Activated CD4-positive, alpha-beta T cell treated with anti-CD3 and anti-CD28 coated beads for 24 hours (primary cell): Measurements from ENCODE around the gene KRTAP12-2.
"Not testable (repeated sequence)": the region's sequence is repeated elsewhere in the genome, so short reads cannot be mapped to it uniquely, and the experiment has no call there.

Experiments used
- DNase-seq, 2 donors: peaks; one replicate each; pipeline ENCODE4 v3.0.0-alpha.2; 2020; ENCODE audit warnings: low read depth in 2 of 2

Gene KRTAP12-2

DNA sequence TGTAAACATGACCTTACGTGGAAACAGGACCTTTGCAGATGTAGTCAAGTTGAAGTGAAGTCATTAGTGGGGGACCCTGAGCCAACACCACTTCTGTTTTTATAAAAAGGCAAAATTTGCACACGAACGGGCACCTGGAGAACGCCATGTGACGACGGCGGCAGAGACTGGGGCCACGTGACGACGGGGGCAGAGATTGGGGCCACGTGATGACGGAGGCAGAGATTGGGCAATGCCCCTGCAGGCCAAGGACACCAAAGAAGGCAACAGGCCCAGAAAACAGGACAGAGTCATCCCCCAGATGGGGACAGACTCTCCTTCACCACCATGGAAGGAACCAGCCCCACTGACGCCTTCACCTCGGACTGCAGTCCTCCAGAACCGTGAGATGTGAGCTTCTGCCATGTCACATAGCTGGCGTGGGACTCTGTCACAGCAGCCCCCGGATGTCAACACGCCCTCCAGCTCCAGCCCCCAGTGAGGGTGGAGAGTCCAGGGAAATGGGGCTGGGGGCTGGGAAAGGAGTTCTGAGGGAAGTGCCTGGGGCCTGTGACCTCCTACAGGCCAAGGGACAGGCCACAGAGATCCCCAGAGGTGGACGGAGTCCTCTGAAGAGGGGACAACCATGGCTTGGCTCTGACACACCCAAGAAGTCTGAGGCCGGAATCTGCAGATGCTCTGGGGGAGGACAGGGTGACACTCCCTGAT is 16.3 kb downstream of the KRTAP12-2 start:
- no peak for DNase-seq

DNA sequence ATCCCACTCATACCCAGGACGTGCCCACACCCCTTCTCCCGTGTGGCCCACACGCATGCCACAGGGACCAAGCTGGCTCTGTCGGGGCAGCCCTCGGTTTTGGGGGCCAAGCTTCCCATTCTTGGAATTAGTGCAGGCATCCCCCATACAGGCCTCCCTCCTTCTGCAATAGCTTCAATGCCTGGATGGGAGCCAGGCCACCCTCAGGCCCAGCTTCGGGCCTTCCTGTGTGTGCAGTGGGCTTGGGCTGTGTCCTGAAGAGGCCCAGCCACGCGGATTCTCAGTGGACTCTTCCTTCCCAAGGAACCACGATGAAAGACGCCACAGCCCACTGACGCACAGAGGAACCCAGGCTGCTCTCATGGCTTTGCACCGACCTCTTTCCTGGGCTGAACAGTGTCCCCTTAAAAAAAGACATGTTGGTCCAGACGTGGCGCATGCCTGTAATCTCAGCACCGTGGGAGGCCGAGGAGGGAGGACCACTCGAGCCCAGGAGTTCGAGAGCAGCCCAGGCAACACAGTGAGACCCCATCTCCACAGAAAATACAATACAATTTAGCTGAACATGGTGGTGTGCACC is 17.1 kb downstream of the KRTAP12-2 start:
- DNase-seq, result no peak

DNA sequence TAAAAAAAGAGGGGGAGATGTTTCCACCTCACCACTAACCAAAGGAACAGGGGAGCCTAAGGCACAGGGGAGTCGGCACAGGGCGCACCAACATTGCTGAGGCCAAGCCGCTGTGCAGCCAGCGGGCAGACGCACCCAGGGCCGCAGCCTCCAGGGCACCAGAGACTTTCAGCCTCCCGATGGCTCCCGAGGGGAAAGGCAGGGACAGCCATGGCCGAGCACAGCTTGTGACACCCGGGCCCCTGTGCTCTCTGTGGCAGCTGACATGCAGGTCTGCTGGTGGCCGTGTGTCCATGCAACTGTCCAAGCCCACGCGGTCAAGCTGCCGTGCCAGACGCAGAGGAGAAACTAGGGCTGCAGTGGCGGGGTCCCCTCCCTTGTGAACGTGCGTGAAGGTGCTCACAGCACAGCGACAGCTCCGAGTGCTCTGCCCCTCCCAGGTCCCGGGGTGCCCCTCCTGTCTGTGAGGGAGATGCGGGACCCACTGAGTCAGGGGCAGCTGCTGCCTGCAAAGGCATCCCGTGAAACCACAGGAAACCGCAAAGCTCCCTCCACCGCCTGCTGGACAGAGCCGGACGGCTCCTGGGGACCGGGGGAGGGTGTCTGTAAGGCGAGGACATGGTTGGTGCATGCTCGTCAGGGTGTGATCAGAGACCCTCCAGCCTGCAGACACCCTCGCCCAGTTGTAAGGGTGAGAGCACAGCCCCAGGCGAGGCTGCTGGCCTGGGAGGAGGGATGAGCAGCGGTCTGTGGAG is 18.0 kb downstream of the KRTAP12-2 start:
- no peak for DNase-seq

DNA sequence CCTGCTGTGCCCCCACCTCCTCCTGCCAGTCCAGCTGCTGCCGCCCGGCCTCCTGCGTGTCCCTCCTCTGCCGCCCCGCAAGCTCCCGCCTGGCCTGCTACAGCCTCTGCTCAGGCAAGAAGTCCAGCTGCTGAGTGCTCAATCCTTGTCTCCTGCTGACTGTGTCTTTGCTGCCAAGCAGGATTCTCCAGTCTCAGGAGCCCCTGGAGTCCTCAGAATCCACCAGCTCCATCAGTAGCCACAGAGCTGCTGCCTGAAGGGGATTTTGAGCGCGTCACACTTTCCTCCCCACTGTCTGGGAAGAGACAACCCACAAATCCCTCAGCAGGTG is 19.5 kb downstream of the KRTAP12-2 start:
- no peak for DNase-seq

DNA sequence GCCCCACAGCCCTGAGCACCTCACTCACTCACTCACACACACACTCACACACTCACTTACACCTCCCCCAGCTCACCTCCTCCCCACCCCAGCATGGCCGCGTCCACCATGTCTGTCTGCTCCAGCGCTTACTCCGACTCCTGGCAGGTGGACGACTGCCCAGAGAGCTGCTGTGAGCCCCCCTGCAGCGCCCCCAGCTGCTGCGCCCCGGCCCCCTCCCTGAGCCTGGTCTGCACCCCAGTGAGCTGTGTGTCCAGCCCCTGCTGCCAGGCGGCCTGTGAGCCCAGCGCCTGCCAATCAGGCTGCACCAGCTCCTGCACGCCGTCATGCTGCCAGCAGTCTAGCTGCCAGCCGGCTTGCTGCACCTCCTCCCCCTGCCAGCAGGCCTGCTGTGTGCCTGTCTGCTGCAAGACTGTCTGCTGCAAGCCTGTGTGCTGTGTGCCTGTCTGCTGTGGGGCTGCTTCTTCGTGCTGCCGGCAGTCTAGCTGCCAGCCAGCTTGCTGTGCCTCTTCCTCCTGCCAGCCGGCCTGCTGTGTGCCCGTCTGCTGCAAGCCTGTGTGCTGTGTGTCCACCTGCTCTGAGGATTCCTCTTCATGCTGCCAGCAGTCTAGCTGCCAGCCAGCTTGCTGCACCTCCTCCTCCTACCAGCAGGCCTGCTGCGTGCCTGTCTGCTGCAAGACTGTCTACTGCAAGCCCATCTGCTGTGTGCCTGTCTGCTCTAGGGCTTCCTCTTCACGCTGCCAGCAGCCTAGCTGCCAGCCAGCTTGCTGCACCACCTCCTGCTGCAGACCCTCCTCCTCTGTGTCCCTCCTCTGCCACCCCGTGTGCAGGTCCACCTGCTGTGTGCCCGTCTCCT is 20.1 kb downstream of the KRTAP12-2 start, which contains the start of gene KRTAP10-11:
Gene KRTAP10-11 (plus strand): TSS at position 49 of the 856 bp plus-strand sequence. CDS start 45 bp downstream, at position 94.
- not testable (repeated sequence) for DNase-seq

DNA sequence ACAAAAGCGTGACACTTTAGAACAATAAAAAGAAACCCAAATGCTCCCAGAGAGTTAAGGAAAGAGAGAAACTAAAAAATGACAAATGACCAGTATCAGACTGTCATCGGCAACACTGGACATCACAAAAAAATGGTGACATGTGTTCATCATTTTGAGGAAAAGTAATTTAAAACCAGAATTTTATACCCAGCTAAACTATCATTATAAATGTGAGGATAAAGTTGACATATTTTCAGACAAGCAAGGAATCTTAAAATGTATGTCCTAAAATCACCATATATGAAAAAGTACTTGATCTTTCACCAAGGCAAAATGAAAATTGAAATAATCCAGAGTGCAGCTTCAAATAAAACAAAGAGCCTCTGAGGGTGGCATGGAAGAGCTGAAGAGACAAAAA is 21.8 kb downstream of the KRTAP12-2 start:
- no peak for DNase-seq

DNA sequence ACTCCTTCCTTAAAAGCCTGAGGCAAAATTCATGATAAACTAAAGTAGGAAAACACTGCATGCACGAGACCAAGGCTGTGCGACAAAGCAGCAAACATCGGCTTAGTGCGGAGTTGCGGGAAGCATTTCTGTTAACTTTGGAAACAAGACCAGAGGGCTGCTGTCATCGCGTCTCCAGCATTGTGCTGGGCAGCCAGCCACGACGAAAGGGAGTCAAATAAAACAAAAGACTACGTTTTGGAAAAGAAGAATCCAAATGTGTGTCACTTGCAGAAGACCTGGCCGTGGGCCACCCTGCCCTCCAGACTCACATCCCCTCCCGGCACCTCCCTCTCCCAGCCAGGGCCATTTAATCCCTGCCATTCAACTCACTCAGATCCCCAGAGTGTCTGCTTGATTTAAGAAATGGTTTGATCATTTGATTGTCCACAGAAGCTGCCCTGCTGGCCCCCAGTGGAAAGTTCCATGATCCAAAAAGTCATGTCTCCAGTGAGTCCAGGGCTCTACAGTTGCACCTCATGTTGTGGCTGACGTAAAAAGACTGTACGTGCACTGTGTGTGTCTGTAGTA is 22.9 kb downstream of the KRTAP12-2 start:
- no peak for DNase-seq

DNA sequence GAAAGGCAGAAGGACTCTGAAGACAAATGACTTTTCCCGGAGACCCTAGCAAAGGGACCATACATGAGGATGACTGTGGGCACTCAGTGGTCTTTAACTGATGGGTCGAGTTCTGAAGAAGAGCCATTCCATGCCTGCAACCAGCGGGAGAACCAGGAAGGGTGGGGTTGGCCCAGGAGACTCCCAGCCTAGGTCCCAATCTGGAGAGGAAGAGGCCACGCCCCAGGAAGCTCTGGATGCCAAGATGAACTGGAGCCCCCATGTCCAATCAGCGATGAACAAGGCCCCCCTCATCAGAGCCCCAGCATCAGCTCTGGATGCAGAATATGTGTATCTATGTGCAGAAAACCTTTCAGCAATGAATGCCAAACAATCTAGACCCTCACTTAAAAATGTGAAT is 26.0 kb downstream of the KRTAP12-2 start:
- no peak for DNase-seq

DNA sequence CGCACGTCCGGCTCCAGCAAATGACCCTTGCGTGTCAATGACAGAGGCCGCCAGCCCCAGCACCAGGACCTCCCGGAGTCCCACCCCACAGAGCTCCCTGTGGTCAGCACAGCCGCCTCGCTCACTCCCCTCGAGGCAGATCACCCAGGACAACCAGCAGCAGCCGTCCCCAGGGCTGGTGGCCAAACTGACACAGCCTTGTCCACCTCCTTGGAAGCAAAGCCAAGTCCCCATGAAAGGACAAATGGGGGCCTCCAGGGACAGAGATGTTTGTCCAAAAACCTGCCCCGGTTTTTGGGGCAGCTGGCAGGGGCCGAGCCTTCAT is 27.4 kb downstream of the KRTAP12-2 start:
- DNase-seq, result no peak

DNA sequence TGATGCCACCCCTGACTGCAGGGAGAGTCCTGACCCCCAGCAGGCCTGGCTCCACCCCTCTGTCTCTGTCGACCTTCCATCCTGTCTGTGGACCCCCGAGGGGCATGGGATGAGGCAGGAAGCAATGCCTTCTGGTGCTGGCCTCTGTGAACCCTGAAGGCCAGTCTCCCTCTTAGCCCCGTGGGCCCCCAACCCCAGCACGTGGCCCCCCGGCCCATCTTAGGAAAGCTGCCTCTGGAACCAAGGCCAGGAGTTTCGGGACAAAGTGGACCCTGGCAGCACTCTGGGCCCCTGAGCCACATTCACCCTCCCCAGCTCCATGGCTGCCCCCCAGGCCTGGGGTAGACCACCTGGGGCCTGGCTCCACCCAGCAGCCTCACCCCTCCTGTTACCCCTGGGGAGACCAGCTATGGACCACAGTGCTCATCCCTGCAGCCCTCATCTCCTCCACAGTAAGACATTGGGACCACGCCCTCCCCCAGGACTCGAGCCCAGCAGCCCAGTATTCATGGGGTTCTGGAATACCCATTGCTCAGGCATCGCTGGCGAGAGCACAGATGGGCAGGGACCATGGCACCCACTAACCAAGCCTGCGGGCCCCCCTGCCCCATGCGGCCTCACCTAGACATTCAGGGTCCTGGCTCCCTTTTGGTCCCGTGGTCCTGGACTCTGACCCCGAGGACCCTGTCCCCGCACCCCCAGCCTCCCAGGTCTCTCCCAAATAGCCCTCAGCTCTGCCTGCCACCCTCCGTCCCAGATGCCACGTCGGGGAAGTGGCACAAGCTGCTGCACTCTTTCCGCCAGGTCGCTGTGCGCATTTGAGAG is 28.0 kb downstream of the KRTAP12-2 start:
- DNase-seq, result not testable (repeated sequence)

DNA sequence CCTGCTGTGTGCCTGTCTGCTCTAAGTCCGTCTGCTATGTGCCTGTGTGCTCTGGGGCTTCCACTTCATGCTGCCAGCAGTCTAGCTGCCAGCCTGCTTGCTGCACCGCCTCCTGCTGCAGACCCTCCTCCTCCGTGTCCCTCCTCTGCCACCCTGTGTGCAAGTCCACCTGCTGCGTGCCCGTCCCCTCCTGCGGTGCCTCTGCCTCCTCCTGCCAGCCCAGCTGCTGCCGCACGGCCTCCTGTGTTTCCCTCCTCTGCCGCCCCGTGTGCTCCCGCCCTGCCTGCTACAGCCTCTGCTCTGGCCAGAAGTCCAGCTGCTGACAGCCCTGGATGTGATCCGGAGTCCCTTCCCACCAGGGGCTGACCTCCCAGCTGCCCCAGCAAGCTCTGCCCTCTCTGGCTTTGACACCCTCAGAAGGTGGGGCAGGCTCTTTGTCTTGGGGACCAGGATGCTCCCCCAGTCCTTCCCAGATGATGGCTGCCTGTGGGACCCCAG is 28.8 kb downstream of the KRTAP12-2 start:
- not testable (repeated sequence) for DNase-seq

DNA sequence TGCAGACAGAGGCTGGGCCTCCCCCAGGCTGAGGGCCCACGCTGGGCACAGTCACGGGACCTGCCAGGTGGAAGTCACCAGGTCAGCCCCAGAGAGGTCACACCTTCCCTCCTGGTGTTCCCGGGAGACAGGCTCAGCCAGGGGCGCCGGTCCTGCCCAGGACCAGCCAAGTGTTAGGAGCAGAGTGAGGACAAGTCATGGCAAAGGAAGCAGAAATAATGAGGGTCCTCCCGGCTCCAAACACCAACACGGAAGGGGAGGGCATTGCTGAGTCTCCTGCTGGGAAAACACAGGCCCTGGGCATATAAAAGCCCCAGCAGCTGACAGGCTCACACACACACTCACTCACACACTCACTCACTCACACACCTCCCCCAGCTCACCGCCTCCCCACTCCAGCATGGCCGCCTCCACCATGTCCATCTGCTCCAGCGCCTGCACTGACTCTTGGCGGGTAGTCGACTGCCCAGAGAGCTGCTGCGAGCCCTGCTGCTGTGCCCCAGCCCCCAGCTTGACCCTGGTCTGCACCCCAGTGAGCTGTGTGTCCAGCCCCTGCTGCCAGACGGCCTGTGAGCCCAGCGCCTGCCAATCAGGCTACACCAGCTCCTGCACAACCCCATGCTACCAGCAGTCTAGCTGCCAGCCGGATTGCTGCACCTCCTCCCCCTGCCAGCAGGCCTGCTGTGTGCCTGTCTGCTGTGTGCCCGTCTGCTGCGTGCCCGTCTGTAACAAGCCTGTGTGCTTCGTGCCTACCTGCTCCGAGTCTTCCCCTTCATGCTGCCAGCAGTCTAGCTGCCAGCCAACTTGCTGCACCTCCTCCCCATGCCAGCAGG is 29.5 kb downstream of the KRTAP12-2 start, which contains the start of gene KRTAP10-10:
Gene KRTAP10-10 (plus strand): TSS at position 339 of the 833 bp plus-strand sequence. CDS start 62 bp downstream, at position 401.
- DNase-seq, result no peak

DNA sequence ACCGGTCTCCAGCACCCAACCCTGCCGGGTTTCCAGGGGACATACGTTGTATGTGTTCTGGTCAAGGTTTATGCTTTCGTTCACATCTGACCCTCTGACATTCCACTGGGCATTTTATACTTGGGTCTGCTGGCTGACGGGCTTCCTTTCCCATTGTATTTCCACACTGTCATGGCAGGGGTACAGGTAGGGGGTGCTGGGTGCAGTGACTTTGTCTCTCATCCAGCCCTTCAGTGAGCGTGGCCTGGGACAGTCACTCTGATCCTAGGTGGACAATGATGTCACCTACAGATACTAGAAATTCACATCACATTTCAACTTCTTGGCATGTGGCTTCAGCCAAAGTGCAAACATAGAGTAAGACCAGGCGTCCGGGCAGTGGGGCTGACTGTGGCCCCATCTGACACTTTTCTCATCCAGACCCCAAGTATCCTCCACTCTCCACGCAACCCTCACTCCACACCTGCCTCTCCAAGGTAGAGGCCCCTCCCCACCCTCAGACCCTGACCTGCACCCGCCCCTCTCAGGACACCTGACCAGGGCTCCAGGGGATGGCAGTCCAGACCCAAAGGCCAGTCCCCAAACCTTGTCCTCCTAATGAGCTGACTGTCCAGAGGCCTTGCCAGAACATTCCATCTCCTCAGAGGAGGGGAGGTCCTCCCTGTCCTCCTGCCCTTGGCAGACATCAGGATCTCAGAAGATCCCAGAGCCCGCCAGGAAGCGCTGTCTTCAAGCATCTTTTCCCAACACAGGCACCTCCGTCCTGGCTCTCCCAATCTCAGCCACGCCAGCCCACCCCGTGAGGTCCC is 30.3 kb downstream of the KRTAP12-2 start:
- no peak for DNase-seq

DNA sequence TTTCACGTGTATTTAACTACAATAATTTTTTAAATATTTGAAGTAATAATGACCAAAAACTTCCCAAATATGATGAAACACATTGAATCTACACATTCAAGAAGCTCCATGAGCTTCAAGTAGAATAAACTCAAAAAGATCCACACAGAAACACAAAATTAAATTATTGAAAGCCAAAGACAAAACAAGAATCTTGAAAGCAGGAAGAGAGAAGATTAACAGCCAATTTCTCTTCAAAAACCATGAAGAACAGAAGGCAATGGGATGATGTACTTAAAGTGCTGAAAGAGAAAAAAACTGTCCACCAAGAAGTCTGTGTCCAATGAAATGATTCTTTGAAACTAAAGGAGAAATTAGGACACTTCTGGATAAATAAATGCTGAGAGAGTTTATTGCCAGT is 34.7 kb downstream of the KRTAP12-2 start:
- DNase-seq, result no peak

DNA sequence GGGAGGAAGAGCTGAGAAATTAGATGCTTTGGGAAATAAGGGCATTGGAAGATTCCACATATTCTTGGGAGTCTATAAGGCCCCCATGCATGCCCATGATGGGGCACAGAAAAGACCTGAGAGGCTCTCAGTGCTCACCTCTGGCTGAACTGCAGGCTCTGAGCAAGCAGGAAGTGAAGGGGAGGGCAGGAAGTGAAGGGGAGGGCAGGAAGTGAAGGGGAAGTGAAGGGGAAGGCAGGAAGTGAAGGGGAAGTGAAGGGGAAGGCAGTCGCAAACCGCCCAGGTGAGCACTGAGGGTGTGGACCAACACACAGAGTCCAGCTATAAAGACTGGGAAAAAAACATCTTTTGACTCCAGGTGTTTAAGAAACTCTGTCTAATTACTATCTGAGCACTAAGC is 36.3 kb downstream of the KRTAP12-2 start:
- DNase-seq, result no peak

DNA sequence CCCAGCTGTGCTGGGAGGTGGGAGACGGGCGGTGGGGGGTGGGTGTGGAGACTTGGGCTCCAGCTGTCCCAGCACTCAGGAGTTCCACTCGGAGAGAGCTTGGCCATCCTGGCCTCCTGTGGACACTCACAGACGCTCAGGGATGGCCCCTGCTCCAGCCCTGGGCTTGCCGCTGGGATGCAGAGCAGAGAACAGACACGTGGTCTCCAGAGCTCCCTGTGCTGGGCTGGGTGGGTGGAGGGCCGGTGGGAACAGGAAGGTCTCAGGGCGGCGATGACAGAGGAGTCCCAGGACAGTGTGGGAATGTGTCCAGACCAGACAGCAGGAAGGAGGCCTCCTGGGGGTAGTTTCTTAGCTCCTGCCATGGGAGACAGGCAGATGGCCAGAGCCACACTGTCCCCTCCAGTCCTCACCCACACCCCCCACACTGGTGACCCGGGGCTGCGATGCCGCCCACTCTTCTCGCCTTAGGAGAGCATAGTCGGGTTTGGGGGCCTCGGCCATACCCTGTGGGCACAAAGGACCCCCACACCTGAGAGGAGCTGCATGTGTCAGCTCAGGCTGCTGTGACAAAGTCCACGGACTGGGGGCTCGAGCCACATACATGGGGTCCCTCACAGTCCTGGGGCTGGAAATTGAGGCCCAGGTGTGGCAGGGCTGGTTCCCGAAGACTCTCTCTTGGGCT is 37.9 kb downstream of the KRTAP12-2 start:
- DNase-seq, result no peak

DNA sequence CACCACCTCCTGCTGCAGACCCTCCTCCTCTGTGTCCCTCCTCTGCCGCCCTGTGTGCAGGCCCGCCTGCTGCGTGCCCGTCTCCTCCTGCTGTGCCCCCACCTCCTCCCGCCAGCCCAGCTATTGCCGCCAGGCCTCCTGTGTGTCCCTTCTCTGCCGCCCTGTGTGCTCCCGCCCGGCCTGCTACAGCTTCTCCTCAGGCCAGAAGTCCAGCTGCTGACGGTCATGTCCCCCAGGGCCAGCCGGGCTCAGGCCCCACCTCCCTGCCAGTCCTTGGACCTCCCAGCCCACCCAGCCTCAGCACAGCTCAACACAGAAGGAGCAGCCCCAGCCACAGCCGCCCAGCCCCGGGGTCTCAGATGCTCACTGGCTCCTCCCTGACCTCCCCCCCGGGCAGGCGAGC is 38.9 kb downstream of the KRTAP12-2 start:
- DNase-seq, result not testable (repeated sequence)

DNA sequence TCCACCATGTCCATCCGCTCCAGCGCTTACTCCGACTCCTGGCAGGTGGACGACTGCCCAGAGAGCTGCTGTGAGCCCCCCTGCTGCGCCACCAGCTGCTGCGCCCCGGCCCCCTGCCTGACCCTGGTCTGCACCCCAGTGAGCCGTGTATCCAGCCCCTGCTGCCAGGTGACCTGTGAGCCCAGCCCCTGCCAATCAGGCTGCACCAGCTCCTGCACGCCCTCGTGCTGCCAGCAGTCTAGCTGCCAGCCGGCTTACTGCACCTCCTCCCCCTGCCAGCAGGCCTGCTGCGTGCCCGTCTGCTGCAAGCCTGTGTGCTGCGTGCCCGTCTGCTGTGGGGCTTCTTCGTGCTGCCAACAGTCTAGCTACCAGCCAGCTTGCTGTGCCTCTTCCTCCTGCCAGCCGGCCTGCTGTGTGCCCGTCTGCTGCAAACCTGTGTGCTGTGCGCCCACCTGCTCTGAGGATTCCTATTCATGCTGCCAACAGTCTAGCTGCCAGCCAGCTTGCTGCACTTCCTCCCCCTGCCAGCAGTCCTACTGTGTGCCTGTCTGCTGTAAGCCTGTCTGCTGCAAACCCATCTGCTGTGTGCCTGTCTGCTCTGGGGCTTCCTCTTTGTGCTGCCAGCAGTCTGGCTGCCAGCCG is 39.4 kb downstream of the KRTAP12-2 start:
- DNase-seq, result not testable (repeated sequence)
